H9 (cell line): Measurements from ENCODE around the gene MT1X. TPM values are rescaled to one million over a fixed set of nuclear protein-coding genes. Genes with fewer than 3 reads are reported as not detected.
"Not testable (repeated sequence)": the region's sequence is repeated elsewhere in the genome, so short reads cannot be mapped to it uniquely, and the experiment has no call there.

Experiments
- DNase-seq: peaks from one replicate; pipeline ENCODE4 v3.0.0-alpha.2; 2017
- H2AFZ ChIP-seq: one replicate; pipeline ENCODE4 v1.6.1; 2013; ENCODE audit warnings: mild to moderate bottlenecking, low read length, control low read depth, moderate library complexity
- H2AK5ac ChIP-seq: 2 replicates; pipeline ENCODE4 v1.6.1; 2013; ENCODE audit warnings: low read length, control low read depth, mixed read lengths; ENCODE audit not compliant: insufficient read length
- H2BK120ac ChIP-seq: one replicate; pipeline ENCODE4 v1.6.1; 2013; ENCODE audit warnings: low read depth, mild to moderate bottlenecking, low read length, control low read depth, inconsistent platforms; ENCODE audit not compliant: poor library complexity, severe bottlenecking
- H2BK12ac ChIP-seq: 2 replicates; pipeline ENCODE4 v1.6.1; 2013; ENCODE audit warnings: low read length, control low read depth, mixed read lengths, low read depth; ENCODE audit not compliant: insufficient read length
- H2BK15ac ChIP-seq: 2 replicates; pipeline ENCODE4 v1.6.1; 2013; ENCODE audit warnings: low read depth, low read length, control low read depth
- H2BK20ac ChIP-seq: one replicate; pipeline ENCODE4 v1.6.1; 2013; ENCODE audit warnings: low read depth, mild to moderate bottlenecking, low read length, control low read depth, inconsistent platforms; ENCODE audit not compliant: poor library complexity, severe bottlenecking
- H2BK5ac ChIP-seq: 2 replicates; pipeline ENCODE4 v1.6.1; 2013; ENCODE audit warnings: low read length, control low read depth, mixed read lengths; ENCODE audit not compliant: insufficient read length
- H3K14ac ChIP-seq: 2 replicates; pipeline ENCODE4 v1.6.1; 2013; ENCODE audit warnings: low read length, control low read depth; ENCODE audit not compliant: insufficient read depth
- H3K18ac ChIP-seq: 2 replicates; pipeline ENCODE4 v1.6.1; 2013; ENCODE audit warnings: low read depth, mild to moderate bottlenecking, mixed read lengths, low read length, control low read depth; ENCODE audit not compliant: insufficient read length
- H3K23ac ChIP-seq: 2 replicates; pipeline ENCODE4 v1.6.1; 2013; ENCODE audit warnings: low read length, control low read depth, mixed read lengths, low read depth; ENCODE audit not compliant: insufficient read length
- H3K23me2 ChIP-seq: 2 replicates; pipeline ENCODE4 v1.6.1; 2013; ENCODE audit warnings: low read depth, mild to moderate bottlenecking, mixed read lengths, low read length, control low read depth; ENCODE audit not compliant: insufficient read length, poor library complexity, severe bottlenecking
- H3K27ac ChIP-seq: 2 replicates; pipeline ENCODE4 v1.5.1; 2013; ENCODE audit warnings: low read length, control low read depth, mixed read lengths, low read depth; ENCODE audit not compliant: insufficient read length
- H3K27me3 ChIP-seq: 2 replicates; pipeline ENCODE4 v1.6.1; 2013; ENCODE audit warnings: low read length, control low read depth, inconsistent platforms; ENCODE audit not compliant: insufficient read depth
- H3K4ac ChIP-seq: 2 replicates; pipeline ENCODE4 v1.6.1; 2013; ENCODE audit warnings: low read depth, mild to moderate bottlenecking, control low read depth, inconsistent platforms, low read length, moderate library complexity
- H3K4me1 ChIP-seq: 2 replicates; pipeline ENCODE4 v1.6.1; 2013; ENCODE audit warnings: low read length, control low read depth, inconsistent platforms; ENCODE audit not compliant: insufficient read depth
- H3K4me2 ChIP-seq: 2 replicates; pipeline ENCODE4 v1.6.1; 2013; ENCODE audit warnings: low read length, control low read depth, mixed read lengths; ENCODE audit not compliant: insufficient read length, insufficient read depth
- H3K56ac ChIP-seq: 2 replicates; pipeline ENCODE4 v1.6.1; 2013; ENCODE audit warnings: low read depth, mild to moderate bottlenecking, mixed read lengths, low read length, control low read depth; ENCODE audit not compliant: insufficient read length
- H3K79me1 ChIP-seq: 2 replicates; pipeline ENCODE4 v1.6.1; 2013; ENCODE audit warnings: low read depth, mild to moderate bottlenecking, moderate library complexity, low read length, control low read depth, inconsistent platforms; ENCODE audit not compliant: insufficient read depth, poor library complexity, severe bottlenecking
- H3K79me2 ChIP-seq: 2 replicates; pipeline ENCODE4 v1.6.1; 2013; ENCODE audit warnings: low read length, control low read depth, inconsistent platforms; ENCODE audit not compliant: insufficient read depth
- H3K9ac ChIP-seq: 2 replicates; pipeline ENCODE4 v1.6.1; 2013; ENCODE audit warnings: low read length, control low read depth, mixed read lengths; ENCODE audit not compliant: insufficient read length; ENCODE audit errors: extremely low read depth
- H3K9me3 ChIP-seq: one replicate; pipeline ENCODE4 v1.6.1; 2013; ENCODE audit warnings: low read depth, low read length, inconsistent platforms; ENCODE audit not compliant: control insufficient read depth
- H3T11ph ChIP-seq: one replicate; pipeline ENCODE4 v1.6.1; 2013; ENCODE audit warnings: mild to moderate bottlenecking, low read length, control low read depth, inconsistent platforms
- H4K20me1 ChIP-seq: one replicate; pipeline ENCODE4 v1.6.1; 2013; ENCODE audit not compliant: control insufficient read depth, insufficient read length, insufficient read depth
- H4K5ac ChIP-seq: 2 replicates; pipeline ENCODE4 v1.6.1; 2013; ENCODE audit warnings: low read depth, mild to moderate bottlenecking, mixed read lengths, low read length, control low read depth; ENCODE audit not compliant: insufficient read length
- H4K8ac ChIP-seq: replicated peaks from 2 replicates; pipeline ENCODE4 v1.6.1; 2013; ENCODE audit warnings: low read length, control low read depth, mixed read lengths, low read depth; ENCODE audit not compliant: insufficient read length
- H4K91ac ChIP-seq: 2 replicates; pipeline ENCODE4 v1.6.1; 2013; ENCODE audit warnings: low read depth, mild to moderate bottlenecking, moderate library complexity, mixed read lengths, low read length, control low read depth; ENCODE audit not compliant: insufficient read length
- H3K27ac Mint-ChIP-seq, 3 experiments: 2 replicates in 2 of 3; 3 replicates in 1 of 3; pipeline ENCODE4 v1.8.0; 2020 to 2021; ENCODE audit warnings: mixed read lengths in 3 of 3, mild to moderate bottlenecking in 1 of 3, moderate library complexity in 1 of 3
- H3K27me3 Mint-ChIP-seq: 2 replicates; pipeline ENCODE4 v1.8.0; 2021; ENCODE audit warnings: low read depth, mild to moderate bottlenecking, moderate library complexity, mixed read lengths
- H3K36me3 Mint-ChIP-seq, 3 experiments: 2 replicates in 2 of 3; 3 replicates in 1 of 3; pipeline ENCODE4 v1.8.0; 2020 to 2021; ENCODE audit warnings: low read depth in 3 of 3, mixed read lengths in 3 of 3; ENCODE audit not compliant: insufficient read depth in 1 of 3
- H3K4me1 Mint-ChIP-seq, 2 experiments: 2 replicates each; pipeline ENCODE4 v1.8.0; 2020; ENCODE audit warnings: mixed read lengths in 2 of 2
- H3K4me3 Mint-ChIP-seq, 2 experiments: 2 replicates in 1 of 2; 3 replicates in 1 of 2; pipeline ENCODE4 v1.8.0; 2020 to 2021; ENCODE audit warnings: mild to moderate bottlenecking in 2 of 2, mixed read lengths in 2 of 2, moderate library complexity in 1 of 2
- H3K9me3 Mint-ChIP-seq, 2 experiments: 2 replicates in 1 of 2; 3 replicates in 1 of 2; pipeline ENCODE4 v1.8.0; 2020; ENCODE audit warnings: mild to moderate bottlenecking in 2 of 2, mixed read lengths in 2 of 2, moderate library complexity in 1 of 2
- WGBS: extraction: QIAGEN DNeasy Blood & Tissue Kit; methylation state at CpG from one replicate; pipeline ENCODE4 v1.1.7; 2013; ENCODE audit warnings: missing lambda C conversion rate, low lambda C conversion rate, mixed read lengths; ENCODE audit not compliant: insufficient read length; ENCODE audit errors: extremely low coverage; 5-methylcytosine and 5-hydroxymethylcytosine counted together
- total RNA-seq: library from RNA; stranded (reverse); gene quantifications from 2 replicates; pipeline ENCODE4 v1.2.1, GENCODE V29; 2021

MT1X gene
- total RNA-seq, 1 experiment from 2014 or later: 32.1 TPM

- peaks cover 39% of the 10 kb centered on the region for H3K27me3 ChIP-seq
- not testable (repeated sequence) for H3K4me3 Mint-ChIP-seq
Observed at GRCh38 chr16:56672171-56672570, 10.1 kb upstream of the MT1X start.

More at GRCh38 chr16:56672171-56672570, 10.1 kb upstream of the MT1X start:
- H3K4me2 ChIP-seq, H3K14ac ChIP-seq, H3K4me1 ChIP-seq, H3K18ac ChIP-seq, H2AFZ ChIP-seq, H2BK5ac ChIP-seq, H4K8ac ChIP-seq, H4K91ac ChIP-seq, H3K23ac ChIP-seq, H4K5ac ChIP-seq, H2BK12ac ChIP-seq, H2AK5ac ChIP-seq, H3K36me3 Mint-ChIP-seq, H3K9ac ChIP-seq, H2BK20ac ChIP-seq, DNase-seq, H3K27ac ChIP-seq, H2BK15ac ChIP-seq, H3K79me1 ChIP-seq, H3K4ac ChIP-seq, H4K20me1 ChIP-seq, H3K56ac ChIP-seq, H3K9me3 Mint-ChIP-seq, H3K9me3 ChIP-seq, H3T11ph ChIP-seq, H3K79me2 ChIP-seq, H2BK120ac ChIP-seq, H3K27ac Mint-ChIP-seq: not testable (repeated sequence)
- Mint-ChIP-seq H3K27me3 (peaks cover 79% of the 10 kb centered on the region), H3K4me1 (peaks cover 28 to 60% of the 10 kb centered on the region in 2 experiments)
- WGBS: no CpG with 5 or more reads among the region's 3 CpGs
- peaks cover 19% of the 10 kb centered on the region for H3K23me2 ChIP-seq
